Activated T-cell treated with anti-CD3 and anti-CD28 coated beads, Interleukin-2, amount 50 U/mL, for 72 hours (primary cell): Measurements from ENCODE around the gene TP53. TPM values are rescaled to one million over a fixed set of nuclear protein-coding genes. Genes with fewer than 3 reads are reported as not detected.
"Not testable (repeated sequence)": the region's sequence is repeated elsewhere in the genome, so short reads cannot be mapped to it uniquely, and the experiment has no call there.

ENCODE experiments used
- ATAC-seq, 2 donors: fragments of 150-1000 bp; cut with Tn5 transposase; replicated peaks in 1 of 2; 2 replicates each; pipeline ENCODE4 v1.10.0; 2021; ENCODE audit warnings: moderate library complexity in 2 of 2, mild to moderate bottlenecking in 1 of 2
- DNase-seq, 2 donors: peaks; one replicate each; pipeline ENCODE4 v3.0.0; 2021 to 2022; ENCODE audit warnings: mixed read lengths in 1 of 2
- H3K27ac Mint-ChIP-seq: one replicate; pipeline ENCODE4 v1.8.0; 2022; ENCODE audit warnings: mild to moderate bottlenecking, moderate library complexity, mixed read lengths
- H3K27me3 Mint-ChIP-seq: one replicate; pipeline ENCODE4 v1.8.0; 2022; ENCODE audit warnings: low read depth, mixed read lengths
- H3K36me3 Mint-ChIP-seq, 2 donors: one replicate each; pipeline ENCODE4 v1.8.0; 2022; ENCODE audit warnings: mixed read lengths in 2 of 2, mild to moderate bottlenecking in 1 of 2; ENCODE audit not compliant: insufficient read depth in 2 of 2
- H3K4me1 Mint-ChIP-seq: one replicate; pipeline ENCODE4 v1.8.0; 2022; ENCODE audit warnings: low read depth, mixed read lengths
- H3K4me3 Mint-ChIP-seq, 2 donors: one replicate each; pipeline ENCODE4 v1.8.0; 2022; ENCODE audit warnings: mild to moderate bottlenecking in 2 of 2, mixed read lengths in 2 of 2, moderate library complexity in 2 of 2
- H3K9me3 Mint-ChIP-seq, 2 donors: one replicate each; pipeline ENCODE4 v1.8.0; 2022; ENCODE audit warnings: mixed read lengths in 2 of 2
- total RNA-seq, 2 donors: library from RNA; stranded (reverse); gene quantifications; one replicate each; pipeline ENCODE4 v1.2.3, GENCODE V29; 2022

TP53 gene
- total RNA-seq, 2 donors from 2014 or later = 183 to 189 TPM

DNA sequence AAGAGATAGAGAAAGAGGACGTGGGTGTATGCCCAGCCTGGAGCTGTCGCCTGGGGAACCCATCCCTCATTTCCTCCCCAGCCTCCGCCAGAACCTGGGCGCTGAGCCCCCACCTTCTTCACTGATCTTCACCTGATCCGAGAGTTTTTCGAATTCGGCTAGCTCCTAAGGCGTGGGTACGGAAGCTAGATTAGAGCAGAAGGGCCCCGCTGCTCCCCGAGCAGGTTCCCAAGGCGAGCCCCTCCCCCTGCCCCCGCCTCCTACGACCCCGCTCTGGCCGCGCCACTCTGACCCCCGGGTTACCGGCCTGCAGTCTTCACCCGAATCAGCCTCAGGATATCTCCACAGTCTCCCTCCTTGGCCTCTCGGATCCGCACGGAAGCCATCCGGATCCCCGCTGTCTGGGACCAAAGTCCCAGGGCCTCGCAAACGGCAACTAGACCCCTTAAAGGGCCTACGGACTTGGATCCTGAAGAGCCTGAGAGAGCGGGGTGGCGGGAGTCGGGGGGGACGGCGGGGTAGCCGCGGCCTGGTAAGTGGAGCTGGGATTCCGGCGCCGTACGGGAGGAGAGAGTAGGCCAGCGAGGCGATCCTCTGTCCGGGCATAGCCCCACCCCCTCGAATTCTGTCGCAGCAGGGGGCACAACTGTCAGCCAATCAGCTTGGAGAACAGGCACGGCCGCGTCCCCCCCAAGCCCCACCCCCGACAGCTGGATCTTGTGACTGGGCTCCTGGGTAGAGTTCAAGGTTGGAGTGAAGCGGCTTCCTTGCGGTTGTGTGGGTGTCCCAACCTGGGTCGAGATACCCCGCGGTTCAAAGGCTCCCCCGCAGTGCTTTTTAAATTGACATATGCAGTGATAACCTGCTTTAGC lies 59.8 kb downstream of the TP53 start, which contains the start of gene SAT2:
TSS of gene SAT2 (minus strand) at position 572 of the 872 bp plus-strand sequence. CDS start at position 386, 186 bp downstream.
- H3K27ac Mint-ChIP-seq = peak within 1 kb of the TSS; percentile 65
- DNase-seq (peak; percentile 86 to 89), ATAC-seq (peak; percentile 94 to 98)
- peak within 1 kb of the TSS; percentile 92 to 93 for H3K4me3 Mint-ChIP-seq
- no peaks in the 10 kb centered on the region for H3K27me3 Mint-ChIP-seq
- H3K36me3 Mint-ChIP-seq = peaks cover 0 to 1% of the 10 kb centered on the region in 2 donors
- peaks cover 11% of the 10 kb centered on the region for H3K4me1 Mint-ChIP-seq
- no peaks in the 10 kb centered on the region for H3K9me3 Mint-ChIP-seq

- H3K36me3 Mint-ChIP-seq = peaks cover 0 to 1% of the 10 kb centered on the region in 2 donors
- no peak for DNase-seq
- H3K27ac Mint-ChIP-seq = peak overlapping the region; percentile 65
Observed at GRCh38 chr17:7626956-7627249, 60.4 kb downstream of the TP53 start.

DNA sequence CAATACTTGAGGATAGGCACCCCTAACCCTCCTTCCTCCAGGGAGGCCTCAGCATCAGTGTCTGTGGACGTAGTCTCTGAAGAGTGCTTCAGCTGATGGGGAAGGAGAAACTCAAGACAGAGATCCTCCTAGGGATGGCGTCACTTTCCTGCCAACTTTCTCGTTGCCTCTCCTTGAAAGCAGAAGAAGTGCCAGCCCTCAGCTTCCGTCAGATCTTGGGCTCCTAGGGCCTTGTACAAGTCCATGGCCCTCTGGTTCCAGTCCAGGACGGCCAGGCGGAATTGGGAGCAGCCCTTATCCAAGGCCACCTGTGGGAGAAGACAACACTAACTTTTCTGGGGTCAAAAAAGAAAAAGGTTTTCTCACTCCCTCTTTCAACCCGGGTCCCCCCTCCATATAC lies 61.0 kb downstream of the TP53 start:
- Mint-ChIP-seq H3K4me3 (peak overlapping the region; percentile 92 to 93), H3K36me3 (peaks cover 0 to 1% of the 10 kb centered on the region in 2 donors), H3K27ac (no peak overlapping the region), H3K9me3 (no peaks in the 10 kb centered on the region), H3K4me1 (peaks cover 11% of the 10 kb centered on the region), H3K27me3 (no peaks in the 10 kb centered on the region)
- ATAC-seq = no peak
- DNase-seq = no peak

More at GRCh38 chr17:7626956-7627249, 60.4 kb downstream of the TP53 start:
- no peak for ATAC-seq
- Mint-ChIP-seq H3K4me3 (peak overlapping the region; percentile 92 to 93), H3K9me3 (no peaks in the 10 kb centered on the region), H3K4me1 (peaks cover 11% of the 10 kb centered on the region), H3K27me3 (no peaks in the 10 kb centered on the region)

- not testable (repeated sequence) for H3K27ac Mint-ChIP-seq, DNase-seq, H3K27me3 Mint-ChIP-seq, H3K36me3 Mint-ChIP-seq, H3K9me3 Mint-ChIP-seq, ATAC-seq
- Mint-ChIP-seq H3K4me3 (peak overlapping the region in 1 of 2 donors; percentile 22), H3K4me1 (peaks cover 11% of the 10 kb centered on the region)
Observed at GRCh38 chr17:7625749-7626148, 61.5 kb downstream of the TP53 start.

GRCh38 chr17:7623661-7624060 lies 63.6 kb downstream of the TP53 start:
- Mint-ChIP-seq H3K27ac (no peak overlapping the region), H3K4me1 (peaks cover 11% of the 10 kb centered on the region), H3K4me3 (no peak overlapping the region), H3K27me3 (no peaks in the 10 kb centered on the region), H3K36me3 (peaks cover 0 to 1% of the 10 kb centered on the region in 2 donors), H3K9me3 (no peaks in the 10 kb centered on the region)
- ATAC-seq (no peak), DNase-seq (no peak)

DNA sequence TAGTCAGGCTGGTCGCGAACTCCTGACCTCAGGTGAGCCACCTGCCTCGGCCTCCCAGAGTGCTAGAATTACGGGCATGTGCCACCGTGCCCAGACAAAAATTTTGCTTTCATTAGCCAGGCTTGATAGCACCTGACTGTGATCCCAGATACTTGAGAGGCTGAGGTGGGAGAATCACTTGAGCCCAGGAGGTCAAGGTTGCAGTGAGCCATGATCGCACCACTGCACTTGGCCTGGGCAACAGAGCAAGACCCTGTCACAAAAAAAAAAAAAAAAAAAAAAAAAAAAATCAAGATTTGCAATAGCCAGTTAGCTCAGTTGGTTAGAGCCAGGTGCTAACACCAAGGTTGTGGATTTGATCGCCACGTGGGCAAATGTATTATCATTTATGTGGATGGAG lies 66.5 kb downstream of the TP53 start:
- H3K36me3 Mint-ChIP-seq = no peaks in the 10 kb centered on the region
- DNase-seq (no peak), ATAC-seq (no peak)
- H3K9me3 Mint-ChIP-seq = no peaks in the 10 kb centered on the region
- H3K4me1 Mint-ChIP-seq = no peaks in the 10 kb centered on the region
- no peaks in the 10 kb centered on the region for H3K27me3 Mint-ChIP-seq
- no peak overlapping the region for H3K27ac Mint-ChIP-seq
- no peak overlapping the region for H3K4me3 Mint-ChIP-seq

- H3K4me3 Mint-ChIP-seq = no peak overlapping the region
- H3K27ac Mint-ChIP-seq = no peak overlapping the region
- H3K9me3 Mint-ChIP-seq = no peaks in the 10 kb centered on the region
- peaks cover 3% of the 10 kb centered on the region for H3K4me1 Mint-ChIP-seq
- H3K36me3 Mint-ChIP-seq = peaks cover 2% of the 10 kb centered on the region in 2 donors
- H3K27me3 Mint-ChIP-seq = no peaks in the 10 kb centered on the region
- ATAC-seq (no peak), DNase-seq (no peak)
Observed at GRCh38 chr17:7618608-7619007, 68.7 kb downstream of the TP53 start.

Other genes starting within 250 kb of the TP53 start
- gene FGF11, start 248.0 kb downstream of the TP53 start, total RNA-seq = 1 to 10 TPM; 4.9 to 5.3 TPM
- gene CHRNB1, start 242.4 kb downstream of the TP53 start, total RNA-seq = 10 to 100 TPM; 25.5 to 26.8 TPM
- gene ZBTB4, start 207.9 kb downstream of the TP53 start, total RNA-seq = 10 to 100 TPM; 28.5 to 29.0 TPM
- gene SLC35G6, start 206.0 kb downstream of the TP53 start, total RNA-seq = under 1 TPM in 1 of 2 donors, not detected in 1; 0.25 TPM
- gene POLR2A, start 203.1 kb downstream of the TP53 start, total RNA-seq = 100 to 1,000 TPM; 211 to 249 TPM
- 10 to 100 TPM; 23.2 to 25.5 TPM for gene TNFSF12, start 138.4 kb downstream of the TP53 start, total RNA-seq
- 1 to 10 TPM; 4.3 to 7.8 TPM for gene TNFSF13, start 128.7 kb downstream of the TP53 start, total RNA-seq
- 10 to 100 TPM; 41.8 to 55.3 TPM for gene SENP3, start 125.6 kb downstream of the TP53 start, total RNA-seq
- gene CD68, start 107.9 kb downstream of the TP53 start, total RNA-seq = 10 to 100 TPM; 10.3 to 28.1 TPM
- 10 to 100 TPM; 44.0 to 51.9 TPM for gene MPDU1, start 103.6 kb downstream of the TP53 start, total RNA-seq
- under 1 TPM; 0.34 to 0.86 TPM for gene SOX15, start 97.4 kb downstream of the TP53 start, total RNA-seq
- gene FXR2, start 72.6 kb downstream of the TP53 start, total RNA-seq = 10 to 100 TPM; 52.5 to 53.3 TPM
- gene SAT2, start 59.7 kb downstream of the TP53 start, total RNA-seq = 10 to 100 TPM; 47.6 to 48.9 TPM
- gene SHBG, start 57.4 kb downstream of the TP53 start, total RNA-seq = under 1 TPM in 1 of 2 donors, not detected in 1; 0.63 TPM
- gene ATP1B2, start 36.6 kb downstream of the TP53 start, total RNA-seq = under 1 TPM in 1 of 2 donors, not detected in 1; 0.30 TPM
- gene WRAP53, start 987 bp upstream of the TP53 start, total RNA-seq = 10 to 100 TPM; 19.0 to 26.7 TPM
- not detected for gene EFNB3, start 17.7 kb upstream of the TP53 start, total RNA-seq
- under 1 TPM; 0.05 to 0.07 TPM for gene DNAH2, start 30.3 kb upstream of the TP53 start, total RNA-seq
- 10 to 100 TPM; 73.7 to 83.5 TPM for gene KDM6B, start 146.7 kb upstream of the TP53 start, total RNA-seq
- gene TMEM88, start 167.6 kb upstream of the TP53 start, total RNA-seq = 1 to 10 TPM; 5.2 to 5.3 TPM
- 10 to 100 TPM; 42.7 to 43.5 TPM for gene NAA38, start 170.1 kb upstream of the TP53 start, total RNA-seq
- gene CYB5D1, start 170.5 kb upstream of the TP53 start, total RNA-seq = 10 to 100 TPM in 1 of 2 donors, 1 to 10 TPM in 1; 6.7 to 10.2 TPM
- 100 to 1,000 TPM; 133 to 140 TPM for gene CHD3, start 201.3 kb upstream of the TP53 start, total RNA-seq
- gene RNF227, start 228.8 kb upstream of the TP53 start, total RNA-seq = 1 to 10 TPM; 2.5 to 3.7 TPM
- gene KCNAB3, start 242.4 kb upstream of the TP53 start, total RNA-seq = 10 to 100 TPM; 10.2 to 10.3 TPM
- gene TRAPPC1, start 244.5 kb upstream of the TP53 start, total RNA-seq = 100 to 1,000 TPM; 139 to 150 TPM
- gene CNTROB, start 244.7 kb upstream of the TP53 start, total RNA-seq = 10 to 100 TPM; 61.0 to 62.6 TPM